ENCODE measurements around the gene C12orf42. TPM values are rescaled to one million over a fixed set of nuclear protein-coding genes. Genes with fewer than 3 reads are reported as not detected.

Gene C12orf42
- total RNA-seq, 1 experiment from 2014 or later: not detected

GRCh38 chr12:103353913-103354312, 141.9 kb downstream of the C12orf42 start:
- Histone ChIP-seq H3K9ac (ENCODE audit: low read length) (no peak overlapping the region), H3K9me3 (ENCODE audit: control insufficient read depth in 1 of 2, insufficient read depth in 1 of 2, low read depth in 1 of 2, low read length in 2 of 2) (no peaks in the 10 kb centered on the region), H3K27ac (ENCODE audit: low read depth, low read length) (no peak overlapping the region), H3K36me3 (ENCODE audit: control insufficient read depth in 1 of 2, insufficient read depth in 2 of 2, low read length in 2 of 2) (no peaks in the 10 kb centered on the region), H3K4me3 (replicated peaks in 1 of 2; ENCODE audit: low read depth in 1 of 2, low read length in 2 of 2) (no peak overlapping the region), H3K9me2 (ENCODE audit: insufficient read depth) (no peaks in the 10 kb centered on the region), H4K20me1 (ENCODE audit: insufficient read depth) (no peaks in the 10 kb centered on the region), H2AFZ (ENCODE audit: low read depth, low read length, poor library complexity, severe bottlenecking) (no peak overlapping the region), H3K27me3 (ENCODE audit: insufficient read depth, low read length) (peaks cover 14% of the 10 kb centered on the region), H3K4me1 (ENCODE audit: control insufficient read depth in 1 of 2, insufficient read depth in 2 of 2, low read length in 2 of 2) (no peaks in the 10 kb centered on the region), H3K79me2 (ENCODE audit: insufficient read depth, low read length) (no peaks in the 10 kb centered on the region), H3K4me2 (ENCODE audit: low read length) (no peak overlapping the region)
- ATAC-seq (no peak), DNase-seq (ENCODE audit: low read depth, low spot score) (no peak)
- CTCF ChIA-PET: no interaction called here
- TF ChIP-seq EZH2 (IDR thresholded peaks at IDR 0.05): no peak
- TF ChIP-seq ATF3 (IDR thresholded peaks at IDR 0.05): no peak
- TF ChIP-seq POLR2AphosphoS5 (IDR thresholded peaks at IDR 0.05; ENCODE audit: low read depth, low read length): no peak
- no peak for TF ChIP-seq ZNF274 (IDR thresholded peaks at IDR 0.05; ENCODE audit: low read depth, low read length)
- TF ChIP-seq SIN3A (IDR thresholded peaks at IDR 0.05; ENCODE audit: low read depth): no peak
- no peak for TF ChIP-seq CEBPB (IDR thresholded peaks at IDR 0.05; ENCODE audit: low read depth)
- no peak for TF ChIP-seq SRF (IDR thresholded peaks at IDR 0.05; ENCODE audit: low read depth)
- TF ChIP-seq RAD21 (IDR thresholded peaks at IDR 0.05; ENCODE audit: low read depth): no peak
- TF ChIP-seq FOSL1 (IDR thresholded peaks at IDR 0.05; ENCODE audit: low read depth): no peak
- no peak for TF ChIP-seq ZFX (IDR thresholded peaks at IDR 0.05)
- TF ChIP-seq CTCF (IDR thresholded peaks at IDR 0.05 in 2 of 3, conservative IDR thresholded peaks at IDR 0.05 in 1 of 3; ENCODE audit: borderline replicate concordance in 1 of 3, insufficient read depth in 1 of 3, low read depth in 2 of 3, low read length in 2 of 3): no peak
- no peak for TF ChIP-seq EZH2phosphoT487 (IDR thresholded peaks at IDR 0.05; ENCODE audit: borderline replicate concordance)
- no peak for TF ChIP-seq ZBTB33 (IDR thresholded peaks at IDR 0.05; ENCODE audit: extremely low read depth, insufficient replicate concordance, low read length)
- no peak for TF ChIP-seq JUND (IDR thresholded peaks at IDR 0.05)
- TF ChIP-seq SP1 (IDR thresholded peaks at IDR 0.05; ENCODE audit: low read depth): no peak
- no peak for TF ChIP-seq YY1 (IDR thresholded peaks at IDR 0.05; ENCODE audit: extremely low read depth, insufficient replicate concordance, low read depth, low read length)
- no peak for TF ChIP-seq CBX3 (IDR thresholded peaks at IDR 0.05; ENCODE audit: low read depth)
- no TSS peak for BruUV-seq (replicated peaks)
- intact Hi-C loops (cut with micrococcal nuclease): no loop called here
- POLR2A ChIA-PET: no interaction called here
- RAD21 ChIA-PET (ENCODE audit: low non-redundant PET in 1 of 2, low total read pairs in 2 of 2, uncharacterized antibody in 2 of 2, unreplicated experiment in 2 of 2): no interaction called here

Data from HCT116 (cell line).